Superior temporal gyrus (tissue), 1 donor: ENCODE results near the gene KLC3.

Source experiments
- DNase-seq: peaks from one replicate; pipeline ENCODE4 v3.0.0-alpha.2; 2016; ENCODE audit errors: extremely low spot score

Gene KLC3

DNA sequence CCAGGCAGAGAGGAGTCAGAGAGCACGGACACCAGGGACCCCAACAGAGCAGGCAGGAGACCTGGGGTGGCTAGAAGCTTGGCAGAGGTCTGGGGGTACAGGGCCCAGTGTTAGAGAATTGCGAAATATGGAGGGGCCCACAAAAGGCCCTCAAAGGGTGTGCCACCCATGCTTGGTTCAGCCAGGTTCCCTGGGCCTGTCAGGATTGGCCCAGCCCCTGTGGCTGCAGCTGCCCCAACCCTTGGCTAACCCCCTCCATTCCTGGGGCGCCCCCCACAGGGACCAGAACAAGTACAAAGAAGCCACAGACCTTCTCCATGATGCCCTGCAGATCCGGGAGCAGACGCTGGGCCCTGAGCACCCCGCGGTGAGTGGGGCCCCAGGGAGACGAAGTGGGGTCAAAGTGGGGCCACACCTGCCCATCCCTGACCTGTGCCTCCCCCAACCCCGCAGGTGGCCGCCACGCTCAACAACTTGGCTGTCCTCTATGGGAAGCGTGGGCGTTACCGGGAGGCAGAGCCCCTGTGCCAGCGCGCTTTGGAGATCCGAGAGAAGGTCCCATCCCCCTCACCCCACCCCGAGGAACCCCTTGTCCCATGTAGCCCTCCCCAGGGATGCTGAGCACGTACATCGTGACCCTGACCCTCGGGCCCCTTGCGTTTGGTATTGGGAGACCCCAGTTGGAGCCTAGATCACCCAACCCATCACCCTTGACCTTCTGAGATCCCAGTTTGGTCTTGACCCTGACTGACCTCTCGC lies 8.0 kb downstream of the KLC3 start:
- DNase-seq: no peak

DNA sequence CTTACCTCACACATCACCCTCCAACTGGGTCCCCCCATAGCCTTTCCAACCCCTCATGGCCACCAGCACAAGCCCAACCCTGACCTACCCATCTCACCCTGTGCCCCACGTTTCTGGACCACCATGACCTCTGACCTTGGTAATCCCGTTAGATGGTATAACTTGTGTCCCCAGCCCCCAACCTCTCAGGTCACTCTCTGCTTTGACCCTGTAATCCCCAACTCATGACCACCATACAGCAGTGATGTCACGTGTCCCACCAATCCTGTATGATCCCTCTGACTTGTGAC lies 8.5 kb downstream of the KLC3 start:
- DNase-seq: no peak

DNA sequence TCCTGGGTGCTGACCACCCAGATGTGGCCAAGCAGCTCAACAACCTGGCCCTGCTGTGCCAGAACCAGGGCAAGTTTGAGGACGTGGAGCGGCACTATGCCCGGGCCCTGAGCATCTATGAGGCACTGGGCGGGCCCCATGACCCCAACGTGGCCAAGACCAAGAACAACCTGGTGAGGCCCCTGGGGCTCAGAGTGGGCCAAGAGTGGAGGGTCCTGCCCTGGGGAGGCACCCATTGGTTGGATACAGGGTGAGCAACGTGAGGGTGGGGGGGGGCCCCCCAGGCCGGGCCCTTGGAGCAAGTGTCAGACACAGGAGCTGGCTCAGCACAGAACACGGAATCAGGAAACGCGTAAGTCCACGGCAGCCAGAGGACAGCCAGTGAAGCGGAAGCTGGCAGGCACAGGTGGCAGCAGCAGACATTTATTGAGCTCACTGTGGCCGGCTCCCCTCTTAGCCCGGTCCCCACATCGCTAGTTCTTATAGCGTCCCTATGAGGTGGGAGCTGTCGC lies 8.9 kb downstream of the KLC3 start:
- DNase-seq: no peak

DNA sequence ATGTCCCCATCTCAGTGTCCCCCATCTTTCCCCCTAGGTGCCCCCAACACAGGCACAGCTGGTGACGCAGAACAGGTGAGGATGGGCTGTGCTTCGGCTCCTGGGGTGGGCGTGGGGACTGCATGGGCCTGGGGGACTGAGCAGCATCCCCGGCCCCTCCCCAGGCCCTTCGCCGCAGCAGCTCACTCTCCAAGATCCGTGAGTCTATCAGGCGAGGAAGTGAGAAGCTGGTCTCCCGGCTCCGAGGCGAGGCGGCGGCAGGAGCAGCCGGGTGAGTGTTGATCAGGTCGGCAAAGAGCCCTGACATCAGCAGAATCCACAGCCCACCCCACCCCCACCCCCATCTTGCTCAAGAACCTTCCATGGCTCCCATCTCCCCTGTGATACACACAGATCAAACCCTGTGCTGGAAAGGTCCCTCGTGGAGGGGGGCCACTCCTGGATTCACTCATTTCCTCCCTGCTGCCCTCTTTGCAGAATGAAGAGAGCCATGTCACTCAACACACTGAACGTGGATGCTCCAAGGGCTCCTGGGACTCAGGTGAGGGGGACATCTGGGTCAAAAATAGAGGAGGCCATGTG lies 10.0 kb downstream of the KLC3 start:
- DNase-seq: no peak

DNA sequence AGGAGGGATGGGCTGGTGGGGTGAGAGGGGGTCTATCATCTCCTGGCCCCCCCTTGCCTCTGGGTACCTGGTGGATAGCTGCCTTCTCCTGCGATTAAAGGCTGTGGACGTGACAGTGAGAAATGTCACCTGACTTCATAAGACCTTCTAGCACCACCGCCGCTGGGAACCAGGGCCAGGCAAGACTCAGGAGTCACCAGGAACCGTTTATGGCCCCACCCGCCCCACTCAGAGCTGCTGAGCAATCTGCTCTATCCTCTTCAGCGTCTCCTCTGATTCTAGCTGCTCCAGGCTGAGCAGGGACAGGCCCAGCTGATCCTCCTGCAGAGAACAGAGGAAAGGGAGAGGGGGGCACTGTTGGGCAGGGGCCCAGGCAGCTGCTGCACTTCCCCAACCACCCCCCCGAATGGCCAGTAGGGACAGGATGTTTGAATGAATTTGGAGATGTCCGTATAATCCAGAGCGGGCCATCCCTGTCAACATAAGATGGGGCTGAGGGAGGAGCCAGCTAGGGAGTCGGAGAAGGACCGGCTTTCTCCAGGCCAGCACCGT lies 10.9 kb downstream of the KLC3 start:
- DNase-seq: no peak

DNA sequence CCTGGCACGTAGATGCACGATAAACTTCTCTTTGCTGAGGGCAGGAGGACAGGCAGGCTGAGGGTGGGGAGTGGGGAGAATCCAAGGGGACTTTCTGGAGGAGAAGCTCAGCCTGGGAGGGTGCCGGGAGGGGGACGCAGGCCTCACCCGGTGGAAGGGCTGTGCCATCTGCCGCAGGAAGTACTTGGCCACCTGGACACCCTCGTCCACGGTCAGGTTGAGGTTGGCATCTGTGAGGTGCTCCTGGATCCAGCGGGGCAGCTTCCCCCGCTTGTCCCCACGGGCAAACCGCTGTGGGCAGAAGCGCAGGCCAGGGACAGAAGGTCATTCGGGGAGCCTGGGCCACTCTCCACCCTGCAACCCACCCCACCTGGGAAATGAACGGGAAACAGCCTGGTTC lies 11.5 kb downstream of the KLC3 start:
- no peak for DNase-seq

DNA sequence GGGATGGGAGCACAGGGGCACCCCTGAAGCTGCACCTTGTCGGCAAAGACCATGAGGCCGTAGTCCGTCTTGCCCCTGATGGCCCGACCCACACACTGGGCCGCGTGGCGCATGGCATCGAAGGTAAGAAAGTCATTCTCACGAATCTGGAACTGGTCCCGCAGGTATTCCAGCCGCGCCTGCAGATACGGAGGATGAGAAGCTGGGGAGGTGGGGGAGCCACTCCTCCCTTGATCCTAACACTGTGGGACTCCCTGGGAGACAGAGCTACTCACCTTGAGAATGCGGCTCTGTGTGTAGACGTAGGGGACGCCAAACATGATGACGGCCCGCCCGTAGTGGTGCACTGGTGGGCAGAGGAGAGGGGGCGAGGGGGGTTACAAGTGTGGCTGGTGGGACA lies 11.9 kb downstream of the KLC3 start:
- no peak for DNase-seq

DNA sequence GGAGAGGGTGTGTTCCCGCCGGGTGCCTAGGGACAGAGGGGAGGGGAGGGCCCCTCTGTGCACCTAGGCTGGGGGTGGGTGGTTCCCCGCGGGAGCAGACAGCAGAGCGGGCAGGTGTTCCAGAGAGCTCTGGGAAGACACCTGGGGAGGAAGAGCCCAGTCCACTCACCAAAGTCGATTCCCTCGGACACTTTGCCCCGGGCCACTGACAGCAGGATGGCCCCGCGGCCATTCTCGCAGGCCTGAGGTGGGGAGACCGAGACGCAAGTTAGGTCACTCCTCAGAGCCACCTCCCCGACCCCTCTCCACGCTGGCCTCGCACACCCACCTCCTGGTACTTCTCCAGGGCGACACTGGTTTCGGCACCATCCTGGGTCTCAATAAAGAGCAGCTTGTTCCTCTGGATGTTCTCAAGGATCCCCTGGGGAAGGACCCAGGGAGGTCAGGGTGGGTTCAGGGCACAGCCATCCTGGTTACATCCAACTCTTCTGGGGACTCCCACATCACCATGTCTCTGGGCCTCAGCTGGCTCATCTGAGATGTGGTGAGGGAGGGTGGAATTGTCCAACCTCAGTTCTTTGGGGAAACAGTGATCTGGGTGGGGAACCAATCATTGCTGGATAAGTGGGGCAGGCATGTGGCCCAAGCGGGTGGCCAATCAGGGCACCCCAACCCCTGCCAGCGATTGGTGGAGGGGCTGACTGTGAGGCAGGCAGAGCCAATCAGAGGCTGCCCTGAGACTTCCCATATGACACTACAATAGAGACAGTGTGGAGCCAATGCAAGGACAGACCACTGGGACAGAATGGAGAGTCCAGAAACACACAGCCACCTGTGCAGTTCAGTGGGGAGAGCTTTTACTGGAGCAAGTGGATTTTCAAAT lies 12.6 kb downstream of the KLC3 start:
- no peak for DNase-seq

DNA sequence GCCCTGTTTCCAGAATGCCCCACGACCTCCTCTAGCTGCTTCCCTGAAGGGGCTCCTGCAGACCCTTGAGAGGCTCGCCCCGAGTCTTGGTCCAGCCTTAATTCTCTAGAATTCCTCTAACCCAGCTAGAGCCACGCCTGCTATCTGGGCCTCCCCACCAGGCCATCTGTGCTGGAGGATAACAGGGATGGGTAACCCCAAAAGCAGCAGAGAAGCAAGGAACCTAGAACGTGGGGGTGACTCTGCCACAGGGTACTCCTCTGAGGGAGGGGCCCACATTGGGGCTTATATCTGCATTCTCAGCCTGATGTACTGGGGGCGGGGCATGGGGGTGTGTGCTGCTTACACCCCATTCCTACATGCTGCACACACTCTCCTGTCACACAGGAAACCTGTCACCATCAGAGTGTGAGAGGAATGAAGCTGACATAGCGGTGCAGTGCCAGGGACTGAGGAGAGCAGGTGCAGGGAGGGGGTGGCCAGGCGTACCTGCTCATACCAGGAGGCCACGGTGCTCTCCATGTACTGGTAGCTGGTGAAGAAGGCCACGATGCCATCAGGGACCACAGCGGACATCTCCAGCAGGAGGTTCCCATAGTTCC lies 13.8 kb downstream of the KLC3 start:
- no peak for DNase-seq

DNA sequence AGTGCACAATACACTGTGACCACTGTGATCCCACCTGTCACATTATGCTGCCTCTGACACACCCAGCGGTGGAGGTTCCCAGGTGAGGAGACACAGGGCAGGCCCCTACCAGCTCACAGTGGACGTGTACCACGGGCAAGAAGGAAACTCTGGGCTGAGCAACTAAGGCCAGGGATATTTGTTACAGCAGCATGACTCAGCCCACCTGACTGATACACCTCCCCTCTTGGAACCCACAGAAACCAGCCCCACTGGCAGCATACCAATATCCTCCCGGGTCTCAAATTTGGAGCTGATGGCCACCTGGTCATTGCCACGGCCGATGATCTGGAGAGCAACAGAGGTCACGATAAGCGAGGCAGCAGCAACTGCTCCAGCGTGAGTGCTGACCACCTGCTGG lies 14.9 kb downstream of the KLC3 start:
- DNase-seq: no peak

DNA sequence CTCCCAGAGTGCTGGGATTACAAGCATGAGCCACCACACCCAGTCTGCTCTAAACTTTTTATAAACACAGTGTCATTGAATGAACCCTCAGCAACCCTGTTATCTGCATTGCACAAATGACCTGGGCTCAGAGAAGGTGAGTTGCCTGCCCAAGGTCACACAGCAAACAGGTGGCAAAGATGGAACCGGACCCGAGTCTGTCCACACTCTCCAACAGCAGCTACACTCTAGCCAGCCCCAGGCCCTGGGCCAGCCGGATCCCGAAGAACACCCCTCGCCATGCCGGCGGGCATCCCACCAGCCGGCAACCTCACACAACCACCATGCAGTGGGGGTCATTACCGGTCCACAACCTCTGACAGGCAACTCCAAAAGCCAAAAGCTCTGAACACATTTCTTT lies 15.4 kb downstream of the KLC3 start:
- DNase-seq: no peak

DNA sequence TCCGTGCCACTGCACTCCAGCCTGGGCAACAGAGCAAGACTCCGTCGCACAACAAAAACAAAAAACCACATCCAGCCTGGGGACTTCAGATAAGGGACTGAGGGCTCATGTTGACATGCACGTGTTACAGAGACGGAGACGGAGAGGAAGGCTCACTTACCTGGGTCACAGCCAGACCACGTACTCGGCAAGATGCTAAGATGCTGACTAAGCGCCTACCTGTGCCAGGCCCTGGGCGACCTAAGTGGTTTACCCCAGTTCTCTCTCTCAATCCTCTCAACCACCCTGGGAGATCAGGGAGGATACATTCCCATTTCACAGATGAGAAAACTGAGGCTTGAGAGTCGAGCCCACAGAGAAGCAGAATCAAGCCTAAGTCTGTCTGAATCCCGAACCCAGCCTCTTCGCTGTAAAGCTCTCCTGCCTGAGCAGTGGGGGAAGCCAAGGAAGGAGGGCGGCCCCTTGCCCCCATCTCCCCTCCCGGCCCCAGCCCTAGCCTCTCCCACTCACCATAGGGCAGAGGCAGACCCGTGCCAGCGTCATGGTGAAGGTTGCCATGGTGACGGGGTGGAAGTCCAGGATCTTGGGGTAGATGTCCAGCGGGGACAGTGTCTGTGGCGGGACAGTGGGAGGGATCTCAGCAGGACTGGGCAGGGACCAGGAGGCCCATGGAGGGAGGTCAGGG lies 16.4 kb downstream of the KLC3 start:
- DNase-seq: no peak

DNA sequence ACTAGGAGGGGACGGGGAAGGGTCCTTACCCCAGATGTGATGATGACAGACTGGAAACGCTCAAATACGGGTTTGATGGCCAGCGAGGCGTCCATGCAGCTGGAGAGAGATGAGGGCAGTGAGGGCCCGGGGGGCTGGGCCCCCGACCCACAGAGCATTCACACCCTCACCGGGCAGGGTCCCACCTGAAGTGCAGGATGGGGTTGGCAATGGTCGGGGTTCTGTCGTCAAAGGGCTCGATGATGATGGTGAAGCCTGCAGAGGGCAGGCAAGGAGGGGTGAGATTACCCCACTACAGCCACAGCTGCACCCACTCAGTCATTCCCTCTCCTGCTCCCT lies 16.9 kb downstream of the KLC3 start:
- no peak for DNase-seq

DNA sequence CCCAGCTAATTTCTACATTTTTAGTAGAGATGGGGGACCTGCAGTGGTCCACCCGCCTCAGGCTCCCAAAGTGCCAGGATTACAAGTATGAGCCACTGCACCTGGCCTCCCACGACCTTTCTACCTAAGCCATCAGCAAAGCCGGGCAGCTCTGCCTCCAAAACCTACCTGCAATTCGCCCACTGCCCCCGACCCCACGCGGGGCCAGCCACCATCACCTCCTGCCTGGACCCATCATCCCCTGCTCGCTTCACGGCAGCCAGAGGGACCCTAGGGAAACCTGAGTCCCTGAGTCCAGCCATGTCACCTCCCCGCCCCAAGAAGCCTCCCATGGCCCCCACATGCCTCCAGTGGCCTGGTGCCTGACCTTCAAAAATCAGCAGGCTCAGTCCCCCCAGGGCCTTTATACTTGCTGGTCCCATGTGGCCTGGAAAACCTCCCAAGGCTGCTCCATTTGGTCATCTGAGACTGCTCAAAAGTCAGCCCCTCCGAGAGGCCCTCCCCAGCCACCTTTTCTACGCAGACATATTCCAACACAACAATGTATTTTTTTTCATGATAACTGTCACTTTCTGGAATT lies 17.8 kb downstream of the KLC3 start:
- DNase-seq: no peak

DNA sequence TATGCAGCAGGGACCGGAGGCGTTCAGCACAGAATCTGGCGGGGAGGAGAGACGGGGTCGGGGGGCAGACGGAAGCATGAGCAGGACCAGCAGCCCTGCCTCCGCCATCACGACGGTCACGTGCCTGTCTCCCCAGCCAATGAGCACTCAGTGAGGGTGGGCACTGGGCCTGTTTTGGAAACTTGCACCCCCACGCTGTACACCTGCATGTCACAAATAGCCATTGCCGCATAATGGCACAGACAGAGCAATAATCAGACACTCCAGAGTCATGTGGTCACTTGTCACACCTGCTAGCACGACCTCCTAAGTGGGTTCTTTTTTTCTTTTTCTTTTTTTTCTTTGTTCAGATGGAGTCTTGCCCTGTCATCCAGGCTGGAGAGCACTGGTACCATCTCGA lies 21.1 kb downstream of the KLC3 start:
- DNase-seq: no peak

DNA sequence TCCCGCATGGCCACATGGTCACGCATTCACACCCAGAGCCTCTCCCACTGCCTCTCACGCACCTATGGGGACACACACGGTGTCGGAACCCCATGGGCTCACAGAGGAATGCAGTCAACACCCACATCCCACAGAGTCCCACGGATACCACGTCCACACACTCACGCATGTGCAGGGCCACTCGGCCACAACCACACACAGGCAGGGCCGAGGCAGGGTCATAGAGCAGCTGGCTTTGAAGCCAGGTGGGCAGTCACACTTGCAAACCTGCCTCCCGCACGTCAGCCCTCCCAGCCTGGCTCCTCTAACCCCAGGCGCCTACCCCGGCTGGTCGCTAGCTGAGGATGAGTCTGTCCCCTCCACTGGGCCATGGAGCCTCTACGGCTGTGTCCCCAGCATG lies 21.7 kb downstream of the KLC3 start:
- no peak for DNase-seq

DNA sequence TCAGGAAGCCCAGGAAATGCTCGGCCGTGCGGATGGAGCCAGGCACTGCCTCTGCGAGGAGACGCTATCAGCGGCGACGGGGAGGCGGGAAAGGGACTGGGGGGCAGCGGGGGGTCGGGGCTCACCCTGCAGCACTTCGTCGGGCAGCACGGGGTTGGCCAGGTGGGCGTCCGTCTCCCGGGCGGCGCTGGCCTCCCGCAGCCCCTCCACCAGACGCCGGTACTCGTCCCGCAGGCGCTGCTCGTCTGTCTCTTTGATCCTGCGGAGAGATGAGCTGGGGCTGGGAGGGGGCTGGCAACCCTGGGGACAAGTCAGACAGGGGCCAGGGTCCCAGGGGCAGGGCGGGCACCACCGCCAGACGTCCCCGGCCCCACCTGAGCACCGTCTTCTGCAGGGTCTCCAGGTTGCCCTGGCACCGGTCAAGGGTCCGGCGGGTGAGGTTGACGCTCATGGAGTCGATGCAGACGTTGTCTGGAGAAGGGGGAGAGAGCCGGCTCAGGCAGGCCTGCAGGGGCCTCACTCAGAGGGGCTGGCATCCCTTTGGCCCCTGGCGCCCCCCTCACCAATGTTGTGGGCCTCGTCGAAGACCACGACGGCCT lies 23.4 kb downstream of the KLC3 start:
- no peak for DNase-seq

DNA sequence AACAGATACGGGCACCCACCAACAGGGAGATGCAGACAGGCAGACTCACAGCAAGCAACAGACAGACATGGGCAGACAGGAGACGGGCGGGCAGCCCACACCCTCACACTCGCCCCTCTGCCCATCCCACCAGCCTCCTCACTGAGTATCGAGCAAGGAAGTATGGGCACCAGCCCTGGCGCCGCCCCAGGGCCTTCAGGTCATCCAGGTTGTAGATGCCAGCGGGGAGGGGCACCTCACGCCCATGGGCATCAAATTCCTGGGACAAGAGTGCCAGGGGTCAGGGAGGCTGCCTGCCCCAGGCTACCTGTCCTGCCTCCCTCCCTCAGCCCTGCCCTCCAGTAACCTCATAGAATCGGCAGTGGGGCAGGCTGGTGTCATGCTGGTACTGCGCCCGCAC lies 24.1 kb downstream of the KLC3 start:
- no peak for DNase-seq

DNA sequence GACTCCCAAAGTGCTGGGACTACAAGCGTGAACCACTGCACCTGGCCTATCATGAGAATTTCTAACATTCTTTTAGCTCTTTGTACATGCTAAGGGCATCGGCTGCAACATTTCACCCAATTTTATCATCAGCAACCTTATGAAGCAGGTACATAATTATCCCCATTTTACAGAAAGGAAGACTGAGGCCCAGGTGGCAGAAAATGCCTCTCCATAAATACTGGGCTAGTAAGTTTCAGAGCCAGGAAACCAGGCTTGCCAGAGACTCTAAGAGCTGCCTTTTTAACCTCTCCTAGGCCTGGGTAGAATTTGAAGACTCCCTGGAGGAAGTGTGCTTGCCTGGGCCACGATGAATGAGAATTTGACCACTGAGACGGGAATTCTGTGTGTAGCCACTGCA lies 27.6 kb downstream of the KLC3 start:
- no peak for DNase-seq

DNA sequence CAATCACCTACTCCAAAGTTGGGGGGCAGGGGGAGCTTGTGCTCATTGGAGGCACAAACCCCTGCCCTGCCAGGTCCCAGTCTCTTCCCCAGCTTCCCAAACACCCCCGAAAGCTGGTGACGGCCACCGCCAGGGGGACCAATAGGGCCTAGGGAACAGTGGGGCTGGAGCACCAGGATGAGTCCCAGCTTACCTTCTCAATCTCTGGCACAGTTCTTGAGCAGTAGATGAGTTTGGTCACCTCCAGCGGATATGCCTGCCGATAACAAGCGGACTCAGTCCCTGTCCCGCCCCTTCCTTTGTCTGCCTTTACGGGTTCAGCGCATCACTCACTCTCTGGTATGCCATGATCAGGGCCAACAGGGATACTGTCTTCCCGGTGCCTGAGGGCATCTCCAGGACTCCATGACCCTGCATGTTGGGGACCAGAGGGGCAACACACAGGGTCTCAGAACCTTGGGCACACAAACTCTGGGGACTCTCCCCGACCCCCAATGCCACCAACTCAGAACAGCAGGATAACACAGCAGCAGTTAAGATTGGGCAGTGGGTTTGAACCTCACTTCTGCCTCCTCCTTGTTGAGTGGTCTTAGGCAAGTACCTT lies 28.3 kb downstream of the KLC3 start:
- no peak for DNase-seq
